Mesenchymal stem cell (in vitro differentiated cells and primary cell): ENCODE data around the gene NCS1.

ENCODE experiments used
- DNase-seq: peaks from one replicate; pipeline ENCODE4 v3.0.0-alpha.2; 2013
- H2AFZ ChIP-seq: one replicate; pipeline ENCODE4 v1.6.1; 2013; ENCODE audit warnings: low read depth, mild to moderate bottlenecking, control low read depth, inconsistent platforms, low read length, moderate library complexity
- H2AK5ac ChIP-seq: 2 replicates; pipeline ENCODE4 v1.6.1; 2013; ENCODE audit warnings: low read length, moderate library complexity, mild to moderate bottlenecking, inconsistent platforms; ENCODE audit not compliant: severe bottlenecking
- H2BK120ac ChIP-seq: one replicate; pipeline ENCODE4 v1.6.1; 2013; ENCODE audit warnings: low read depth, mild to moderate bottlenecking, inconsistent platforms, low read length, moderate library complexity
- H2BK12ac ChIP-seq, 2 experiments: one replicate each; pipeline ENCODE4 v1.6.1; 2013; ENCODE audit warnings: inconsistent platforms in 2 of 2, low read length in 2 of 2, mild to moderate bottlenecking in 2 of 2, moderate library complexity in 2 of 2, control low read depth in 1 of 2
- H2BK15ac ChIP-seq: one replicate; pipeline ENCODE4 v1.6.1; 2013; ENCODE audit warnings: mild to moderate bottlenecking, low read depth, inconsistent platforms; ENCODE audit not compliant: poor library complexity, severe bottlenecking
- H2BK5ac ChIP-seq: 2 replicates; pipeline ENCODE4 v1.6.1; 2013; ENCODE audit warnings: low read depth, mild to moderate bottlenecking, low read length, control low read depth, inconsistent platforms; ENCODE audit not compliant: poor library complexity, severe bottlenecking
- H3K14ac ChIP-seq, 2 experiments: one replicate each; pipeline ENCODE4 v1.6.1; 2013; ENCODE audit warnings: inconsistent platforms in 2 of 2, low read length in 2 of 2, control low read depth in 1 of 2, mild to moderate bottlenecking in 1 of 2, moderate library complexity in 1 of 2
- H3K18ac ChIP-seq, 2 experiments: one replicate each; pipeline ENCODE4 v1.6.1; 2013; ENCODE audit warnings: inconsistent platforms in 2 of 2, low read length in 2 of 2, control low read depth in 1 of 2, low read depth in 1 of 2, mild to moderate bottlenecking in 1 of 2
- H3K23ac ChIP-seq, 2 experiments: one replicate each; pipeline ENCODE4 v1.6.1; 2013; ENCODE audit warnings: inconsistent platforms in 2 of 2, low read length in 2 of 2, mild to moderate bottlenecking in 2 of 2, moderate library complexity in 2 of 2, control low read depth in 1 of 2
- H3K27ac ChIP-seq: 2 replicates; pipeline ENCODE4 v1.5.1; 2013; ENCODE audit warnings: mild to moderate bottlenecking, moderate library complexity, low read length, control low read depth, inconsistent platforms; ENCODE audit not compliant: poor library complexity, severe bottlenecking
- H3K27me3 ChIP-seq, 2 experiments: 2 replicates each; pipeline versions ENCODE4 v1.6.1 to v1.7.0; 2013; ENCODE audit warnings: low read length in 2 of 2, mild to moderate bottlenecking in 2 of 2, moderate library complexity in 2 of 2, control low read depth in 1 of 2, inconsistent platforms in 1 of 2; ENCODE audit not compliant: control insufficient read depth in 1 of 2, insufficient read depth in 1 of 2
- H3K36me3 ChIP-seq, 2 experiments: 2 replicates each; pipeline versions ENCODE4 v1.6.1 to v1.7.0; 2013; ENCODE audit warnings: low read length in 2 of 2, control low read depth in 1 of 2, inconsistent platforms in 1 of 2, low read depth in 1 of 2, mild to moderate bottlenecking in 1 of 2; ENCODE audit not compliant: insufficient read depth in 2 of 2, control insufficient read depth in 1 of 2
- H3K4ac ChIP-seq, 2 experiments: one replicate each; pipeline ENCODE4 v1.6.1; 2013; ENCODE audit warnings: inconsistent platforms in 2 of 2, low read length in 2 of 2, mild to moderate bottlenecking in 2 of 2, moderate library complexity in 2 of 2, control low read depth in 1 of 2, low read depth in 1 of 2
- H3K4me1 ChIP-seq: 2 replicates; pipeline ENCODE4 v1.6.1; 2013; ENCODE audit warnings: low read depth, low read length, control low read depth; ENCODE audit not compliant: control insufficient read depth, insufficient read depth
- H3K4me2 ChIP-seq: 2 replicates; pipeline ENCODE4 v1.6.1; 2013; ENCODE audit warnings: low read length, mild to moderate bottlenecking, inconsistent platforms; ENCODE audit not compliant: poor library complexity, severe bottlenecking
- H3K4me3 ChIP-seq, 2 experiments: 2 replicates each; pipeline versions ENCODE4 v1.5.1 to v1.7.0; 2013; ENCODE audit warnings: low read length in 2 of 2, mild to moderate bottlenecking in 2 of 2, control low read depth in 1 of 2, low read depth in 1 of 2; ENCODE audit not compliant: insufficient read depth in 1 of 2
- H3K79me1 ChIP-seq: replicated peaks from 2 replicates; pipeline ENCODE4 v1.6.1; 2013; ENCODE audit warnings: mild to moderate bottlenecking, control low read depth, low read length, inconsistent platforms; ENCODE audit not compliant: poor library complexity, severe bottlenecking
- H3K9ac ChIP-seq: 2 replicates; pipeline ENCODE4 v1.7.0; 2013; ENCODE audit warnings: mild to moderate bottlenecking, low read length, moderate library complexity
- H3K9me3 ChIP-seq: 2 replicates; pipeline ENCODE4 v1.7.0; 2013; ENCODE audit warnings: mild to moderate bottlenecking, low read length; ENCODE audit not compliant: control insufficient read depth
- H4K8ac ChIP-seq: one replicate; pipeline ENCODE4 v1.6.1; 2013; ENCODE audit warnings: inconsistent platforms, mild to moderate bottlenecking, low read length, moderate library complexity
- H4K91ac ChIP-seq: one replicate; pipeline ENCODE4 v1.6.1; 2013; ENCODE audit warnings: mild to moderate bottlenecking, low read length, inconsistent platforms
- WGBS: methylation state at CpG from one replicate; pipeline ENCODE4 v1.1.7; 2013; ENCODE audit warnings: mixed read lengths; 5-methylcytosine and 5-hydroxymethylcytosine counted together

The NCS1 gene

DNA sequence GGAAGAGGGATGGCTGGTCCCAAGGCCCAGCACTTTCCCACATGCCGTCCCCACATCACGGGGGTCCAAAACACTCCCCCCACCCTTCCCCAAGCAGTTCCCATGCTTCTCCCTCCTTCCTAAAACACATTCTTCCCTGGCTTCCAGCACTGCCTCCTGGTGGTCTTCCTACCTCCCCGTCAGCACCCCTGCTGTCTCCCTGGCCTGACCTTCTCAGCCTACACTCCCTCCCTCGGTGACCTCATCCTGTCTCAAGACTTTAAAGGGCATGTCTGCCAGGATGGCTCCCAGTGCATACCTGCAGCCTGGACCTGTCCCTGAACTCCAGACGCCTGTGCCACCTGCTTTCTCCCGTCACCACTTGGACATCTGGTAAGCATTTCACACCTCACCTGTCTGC is 4.3 kb upstream of the NCS1 start:
- Histone ChIP-seq H3K23ac (no peak overlapping the region), H3K9me3 (no peaks in the 10 kb centered on the region), H3K4me1 (peaks cover 6% of the 10 kb centered on the region), H2BK120ac (no peak overlapping the region), H3K36me3 (no peaks in the 10 kb centered on the region), H3K4me2 (no peak overlapping the region), H3K9ac (no peak overlapping the region), H4K91ac (no peak overlapping the region), H2BK12ac (no peak overlapping the region), H2BK15ac (no peak overlapping the region), H3K79me1 (no peaks in the 10 kb centered on the region), H3K27me3 (no peaks in the 10 kb centered on the region), H3K4me3 (no peak overlapping the region), H3K4ac (no peak overlapping the region), H4K8ac (no peak overlapping the region), H3K14ac (no peak overlapping the region), H3K27ac (no peak overlapping the region), H3K18ac (no peak overlapping the region), H2AK5ac (no peak overlapping the region), H2BK5ac (no peak overlapping the region), H2AFZ (no peak overlapping the region)
- DNase-seq = no peak
- WGBS = 68% methylated on average over 6 of the region's 6 CpGs

DNA sequence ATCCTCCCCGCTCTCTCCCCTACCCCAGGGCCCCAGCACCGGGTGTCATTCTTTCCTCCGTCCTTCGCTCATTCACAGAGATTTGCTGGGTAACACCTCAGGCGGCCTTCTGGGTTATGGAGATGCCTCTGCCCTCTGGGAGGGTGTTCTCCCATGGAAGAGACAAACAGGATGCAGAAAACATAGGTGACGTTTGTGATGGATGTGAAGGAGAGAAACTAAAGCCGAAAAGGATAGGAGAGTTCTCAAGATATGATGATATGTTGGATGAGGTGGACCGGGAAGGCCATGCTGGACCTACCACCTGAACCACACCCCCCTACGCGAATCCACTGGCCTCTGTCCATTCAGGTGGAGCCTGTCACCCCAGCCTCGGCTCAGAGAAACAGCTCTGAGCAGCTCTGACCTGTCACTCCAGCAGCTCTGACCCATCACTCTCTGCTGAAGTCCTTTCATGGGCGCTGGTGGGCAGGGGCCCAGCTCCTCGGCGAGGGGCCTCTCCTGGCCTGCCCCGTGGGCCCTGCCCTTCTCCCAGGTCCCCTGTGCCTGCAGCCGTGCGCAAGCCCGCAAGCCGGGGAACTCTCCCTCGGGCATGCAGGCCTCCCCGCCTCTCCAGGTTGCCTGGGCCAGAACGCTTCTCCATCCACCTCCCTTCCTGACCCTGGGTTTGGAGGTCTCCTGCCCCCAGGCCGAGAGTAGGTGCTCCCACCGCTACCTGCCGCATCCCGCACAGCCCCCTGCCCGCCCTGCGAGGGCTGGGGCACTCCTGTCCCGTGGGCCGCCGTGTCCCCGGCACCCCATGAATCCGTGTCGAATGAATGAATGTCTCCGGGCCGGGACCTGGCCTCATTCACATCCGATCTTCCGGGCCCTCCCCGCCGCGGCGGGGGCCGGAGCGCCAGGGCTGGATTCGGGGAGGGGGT is 717 bp upstream of the NCS1 start:
- Histone ChIP-seq H3K36me3 (peaks cover 2 to 19% of the 10 kb centered on the region in 2 experiments), H3K4me2 (peak overlapping the region; percentile 82), H3K9ac (peak overlapping the region; percentile 61), H2AK5ac (no peak overlapping the region), H3K4me1 (peaks cover 26% of the 10 kb centered on the region), H2BK5ac (no peak overlapping the region), H3K23ac (peak overlapping the region in 1 of 2 experiments; percentile 18), H2AFZ (peak overlapping the region; percentile 43), H3K27me3 (no peaks in the 10 kb centered on the region), H3K4me3 (peak overlapping the region; percentile 74 to 83), H4K8ac (peak overlapping the region; percentile 78), H3K27ac (no peak overlapping the region), H3K18ac (peak overlapping the region; percentile 28 to 41), H4K91ac (peak overlapping the region; percentile 70), H3K79me1 (peaks cover 3% of the 10 kb centered on the region), H2BK12ac (peak overlapping the region in 1 of 2 experiments; percentile 97), H3K9me3 (no peaks in the 10 kb centered on the region), H2BK15ac (peak overlapping the region; percentile 88), H3K4ac (peak overlapping the region; percentile 35), H3K14ac (no peak overlapping the region), H2BK120ac (peak overlapping the region; percentile 54)
- 31% methylated on average over 36 of the region's 45 CpGs for WGBS
- no peak for DNase-seq

DNA sequence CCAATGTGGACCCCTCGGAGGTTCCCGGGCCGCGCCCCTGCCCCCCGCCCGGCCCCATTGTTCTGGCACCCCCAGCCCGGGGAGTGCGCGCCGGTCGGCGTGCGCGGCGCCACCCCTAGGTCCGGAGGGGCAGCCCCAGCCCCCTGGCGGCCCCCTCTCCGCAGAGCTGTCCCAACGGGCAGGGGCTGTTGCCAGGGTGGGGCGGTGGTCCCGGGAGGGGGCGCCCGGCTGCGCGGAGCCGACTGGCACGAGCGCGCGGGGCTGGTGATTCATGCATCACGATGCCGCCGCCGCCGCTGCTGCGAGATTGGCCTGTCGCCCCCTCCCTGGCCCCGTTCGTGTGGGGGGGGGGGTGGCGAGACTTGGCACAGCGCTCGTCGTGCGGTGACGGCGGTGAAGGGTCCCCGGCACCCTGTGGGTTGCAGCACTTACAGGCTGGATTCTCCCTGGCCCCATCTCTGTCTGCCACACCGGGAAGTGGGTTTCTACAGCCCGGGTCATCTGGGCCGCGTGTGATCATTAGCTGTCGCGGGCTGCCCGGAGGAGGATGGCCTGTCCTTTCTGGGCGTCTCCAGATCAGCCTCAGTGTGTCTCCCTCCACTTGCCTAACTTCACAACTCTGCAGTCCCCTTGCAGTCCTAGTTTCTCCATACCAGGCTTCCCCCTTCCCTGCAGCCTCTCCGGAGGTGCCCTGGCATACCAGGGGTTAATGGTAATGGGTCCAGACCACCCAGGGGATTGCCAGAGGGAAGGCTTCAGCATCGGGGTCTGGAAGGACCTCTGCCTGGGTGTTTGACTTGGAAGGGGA is 858 bp downstream of the NCS1 start:
- peak overlapping the region; percentile 57 for H2AK5ac ChIP-seq
- peak overlapping the region in 1 of 2 experiments; percentile 0 for H2BK12ac ChIP-seq
- WGBS = under 1% methylated on average over 37 of the region's 57 CpGs
- peaks cover 5% of the 10 kb centered on the region for H3K79me1 ChIP-seq
- H2BK120ac ChIP-seq = peak overlapping the region; percentile 55
- peaks cover 33% of the 10 kb centered on the region for H3K4me1 ChIP-seq
- H3K14ac ChIP-seq = peak overlapping the region in 1 of 2 experiments; percentile 37
- H3K27me3 ChIP-seq = no peaks in the 10 kb centered on the region
- H3K4me3 ChIP-seq = peak overlapping the region; percentile 83 to 93
- peak overlapping the region; percentile 52 to 95 for H3K18ac ChIP-seq
- H3K4ac ChIP-seq = peak overlapping the region in 1 of 2 experiments; percentile 76
- H4K8ac ChIP-seq = peak overlapping the region; percentile 69
- H2BK5ac ChIP-seq = no peak overlapping the region
- H3K27ac ChIP-seq = peak overlapping the region; percentile 18
- peak overlapping the region; percentile 57 for H3K4me2 ChIP-seq
- peak overlapping the region; percentile 46 for H2AFZ ChIP-seq
- peak overlapping the region; percentile 64 for H4K91ac ChIP-seq
- peak; percentile 61 for DNase-seq
- no peaks in the 10 kb centered on the region for H3K9me3 ChIP-seq
- peak overlapping the region; percentile 64 for H2BK15ac ChIP-seq
- H3K36me3 ChIP-seq = peaks cover 5 to 29% of the 10 kb centered on the region in 2 experiments
- H3K9ac ChIP-seq = peak overlapping the region; percentile 86
- peak overlapping the region in 1 of 2 experiments; percentile 97 for H3K23ac ChIP-seq

DNA sequence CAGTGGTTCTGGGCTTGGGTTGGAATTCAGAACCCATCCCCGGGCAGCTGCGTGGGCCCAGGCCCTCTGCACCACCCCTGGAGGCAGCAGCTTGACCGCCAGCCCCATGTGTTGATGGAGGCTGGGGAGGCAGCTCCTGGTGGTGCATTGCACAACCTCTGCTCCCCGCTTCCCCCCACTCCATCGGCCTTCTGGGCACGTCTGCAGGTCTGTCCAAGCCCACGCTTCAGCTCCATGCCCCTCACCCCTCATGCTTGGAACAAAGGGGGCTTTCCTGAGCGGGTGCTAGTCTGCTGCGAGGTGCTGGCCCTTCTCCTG is 1.4 kb downstream of the NCS1 start:
- Histone ChIP-seq H3K23ac (peak overlapping the region in 1 of 2 experiments; percentile 97), H2BK15ac (no peak overlapping the region), H3K27ac (peak overlapping the region; percentile 18), H2BK12ac (peak overlapping the region in 1 of 2 experiments; percentile 88), H2BK5ac (no peak overlapping the region), H3K36me3 (peaks cover 5 to 29% of the 10 kb centered on the region in 2 experiments), H3K27me3 (no peaks in the 10 kb centered on the region), H3K18ac (peak overlapping the region in 1 of 2 experiments; percentile 95), H4K91ac (no peak overlapping the region), H3K9ac (peak overlapping the region; percentile 86), H3K14ac (peak overlapping the region in 1 of 2 experiments; percentile 85), H2AK5ac (peak overlapping the region; percentile 57), H3K4me3 (peak overlapping the region; percentile 83 to 93), H3K4me1 (peaks cover 37% of the 10 kb centered on the region), H3K79me1 (peaks cover 7% of the 10 kb centered on the region), H3K4ac (peak overlapping the region in 1 of 2 experiments; percentile 76), H3K9me3 (no peaks in the 10 kb centered on the region), H3K4me2 (peak overlapping the region; percentile 57), H4K8ac (no peak overlapping the region), H2BK120ac (no peak overlapping the region), H2AFZ (no peak overlapping the region)
- WGBS = 86% methylated on average over 9 of the region's 9 CpGs
- DNase-seq = no peak
